Measurements from ENCODE around the gene SPATA18. TPM values are rescaled to one million over a fixed set of nuclear protein-coding genes. Genes with fewer than 3 reads are reported as not detected.

The SPATA18 gene
- total and polyA plus RNA-seq, 7 donors, result 1.8 to 13.0 (median 3.2) TPM

GRCh38 chr4:52096048-52096447, 44.9 kb downstream of the SPATA18 start:
- Histone ChIP-seq H3K27me3 (no peaks in the 10 kb centered on the region), H3K9me3 (no peaks in the 10 kb centered on the region), H3K27ac (no peak overlapping the region), H3K36me3 (no peaks in the 10 kb centered on the region), H3K4me3 (no peak overlapping the region), H3K4me1 (peaks cover 0 to 5% (median 0%) of the 10 kb centered on the region in 4 donors)
- intact Hi-C loops (cut with DNase I), result no loop called here
- TF ChIP-seq EP300 (IDR thresholded peaks at IDR 0.05) (no peak), POLR2A (IDR thresholded peaks at IDR 0.05) (no peak), POLR2AphosphoS5 (IDR thresholded peaks at IDR 0.05) (no peak), CTCF (IDR thresholded peaks at IDR 0.05) (no peak)
- no peak for DNase-seq

GRCh38 chr4:52098618-52099017, 47.5 kb downstream of the SPATA18 start:
- TF ChIP-seq POLR2A (IDR thresholded peaks at IDR 0.05), result no peak
- no peak for TF ChIP-seq EP300 (IDR thresholded peaks at IDR 0.05)
- no peak for TF ChIP-seq CTCF (IDR thresholded peaks at IDR 0.05)
- TF ChIP-seq POLR2AphosphoS5 (IDR thresholded peaks at IDR 0.05), result no peak
- Histone ChIP-seq H3K4me3 (no peak overlapping the region), H3K36me3 (no peaks in the 10 kb centered on the region), H3K27ac (no peak overlapping the region), H3K9me3 (no peaks in the 10 kb centered on the region), H3K4me1 (peaks cover 0 to 5% (median 0%) of the 10 kb centered on the region in 4 donors), H3K27me3 (no peaks in the 10 kb centered on the region)
- intact Hi-C loops (cut with DNase I), result no loop called here
- no peak for DNase-seq
- WGBS, 2 donors, result 97 to 98% methylated on average over 1 of the region's 1 CpG

- Histone ChIP-seq H3K36me3 (no peaks in the 10 kb centered on the region), H3K9me3 (no peaks in the 10 kb centered on the region), H3K27ac (no peak overlapping the region), H3K4me3 (no peak overlapping the region), H3K4me1 (peaks cover 0 to 5% (median 0%) of the 10 kb centered on the region in 4 donors), H3K27me3 (no peaks in the 10 kb centered on the region)
- DNase-seq, result no peak
- TF ChIP-seq EP300 (IDR thresholded peaks at IDR 0.05) (no peak), POLR2A (IDR thresholded peaks at IDR 0.05) (no peak), POLR2AphosphoS5 (IDR thresholded peaks at IDR 0.05) (no peak), CTCF (IDR thresholded peaks at IDR 0.05) (no peak)
- intact Hi-C loops (cut with DNase I), result no loop called here
- WGBS, 2 donors, result 46 to 65% methylated on average over 2 of the region's 2 CpGs
Measured at GRCh38 chr4:52099860-52100461, 48.9 kb downstream of the SPATA18 start.

- Histone ChIP-seq H3K9me3 (no peaks in the 10 kb centered on the region), H3K27me3 (no peaks in the 10 kb centered on the region), H3K4me3 (no peak overlapping the region), H3K27ac (no peak overlapping the region), H3K4me1 (peaks cover 0 to 5% (median 0%) of the 10 kb centered on the region in 4 donors), H3K36me3 (no peaks in the 10 kb centered on the region)
- DNase-seq, result no peak
- no peak for TF ChIP-seq EP300 (IDR thresholded peaks at IDR 0.05)
- no peak for TF ChIP-seq CTCF (IDR thresholded peaks at IDR 0.05)
- TF ChIP-seq POLR2A (IDR thresholded peaks at IDR 0.05), result no peak
- TF ChIP-seq POLR2AphosphoS5 (IDR thresholded peaks at IDR 0.05), result no peak
- intact Hi-C loops (cut with DNase I), result no loop called here
Measured at GRCh38 chr4:52102587-52102986, 51.5 kb downstream of the SPATA18 start.

GRCh38 chr4:52103319-52103718, 52.2 kb downstream of the SPATA18 start:
- Histone ChIP-seq H3K27ac (no peak overlapping the region), H3K4me1 (peaks cover 0 to 5% (median 0%) of the 10 kb centered on the region in 4 donors), H3K27me3 (no peaks in the 10 kb centered on the region), H3K36me3 (no peaks in the 10 kb centered on the region), H3K9me3 (no peaks in the 10 kb centered on the region), H3K4me3 (no peak overlapping the region)
- no peak for TF ChIP-seq POLR2A (IDR thresholded peaks at IDR 0.05)
- TF ChIP-seq CTCF (IDR thresholded peaks at IDR 0.05), result no peak
- TF ChIP-seq POLR2AphosphoS5 (IDR thresholded peaks at IDR 0.05), result no peak
- TF ChIP-seq EP300 (IDR thresholded peaks at IDR 0.05), result no peak
- 54 to 78% methylated on average over 1 of the region's 1 CpG for WGBS, 2 donors
- DNase-seq, result no peak
- intact Hi-C loops (cut with DNase I), result no loop called here

Data from sigmoid colon (tissue), 7 donors.